Endothelial cell (in vitro differentiated cells): ENCODE data around the gene CPZ. TPM values are rescaled to one million over a fixed set of nuclear protein-coding genes. Genes with fewer than 3 reads are reported as not detected.

Source experiments
- DNase-seq: peaks from one replicate; pipeline ENCODE4 v3.0.0; 2021; ENCODE audit warnings: low spot score
- H3K27ac Mint-ChIP-seq: one replicate; pipeline ENCODE4 v1.8.0; 2021; ENCODE audit warnings: mixed read lengths, inconsistent platforms; ENCODE audit not compliant: unreplicated experiment
- H3K27me3 Mint-ChIP-seq: one replicate; pipeline ENCODE4 v1.8.0; 2021; ENCODE audit warnings: mild to moderate bottlenecking, moderate library complexity, mixed read lengths, inconsistent platforms; ENCODE audit not compliant: unreplicated experiment
- H3K36me3 Mint-ChIP-seq: one replicate; pipeline ENCODE4 v1.8.0; 2021; ENCODE audit warnings: mild to moderate bottlenecking, low read depth, mixed read lengths, inconsistent platforms; ENCODE audit not compliant: unreplicated experiment
- H3K4me1 Mint-ChIP-seq: one replicate; pipeline ENCODE4 v1.8.0; 2021; ENCODE audit warnings: mild to moderate bottlenecking, mixed read lengths, inconsistent platforms; ENCODE audit not compliant: unreplicated experiment
- H3K4me3 Mint-ChIP-seq: one replicate; pipeline ENCODE4 v1.8.0; 2021; ENCODE audit warnings: mild to moderate bottlenecking, mixed read lengths, inconsistent platforms; ENCODE audit not compliant: unreplicated experiment
- H3K9me3 Mint-ChIP-seq: one replicate; pipeline ENCODE4 v1.8.0; 2021; ENCODE audit warnings: mixed read lengths, inconsistent platforms; ENCODE audit not compliant: unreplicated experiment
- total RNA-seq: library from RNA; stranded (reverse); fragmentation: NEBNext Ultra II Directional; extraction: Animal tissue kit (Norgen Biotek cat#: 25700); gene quantifications from one replicate; pipeline ENCODE4 v1.2.1, GENCODE V29; 2021; ENCODE audit not compliant: unreplicated experiment
- TF ChIP-seq, protein P1 (sequence below): fragments of 200-600 bp; sonication (generic); IDR thresholded peaks from one replicate; pipeline ENCODE4 v1.5.0; 2021; ENCODE audit warnings: antibody characterized with exemption; ENCODE audit not compliant: unreplicated experiment

The CPZ gene
- total RNA-seq, 1 donor from 2014 or later, result 0.90 TPM

DNA sequence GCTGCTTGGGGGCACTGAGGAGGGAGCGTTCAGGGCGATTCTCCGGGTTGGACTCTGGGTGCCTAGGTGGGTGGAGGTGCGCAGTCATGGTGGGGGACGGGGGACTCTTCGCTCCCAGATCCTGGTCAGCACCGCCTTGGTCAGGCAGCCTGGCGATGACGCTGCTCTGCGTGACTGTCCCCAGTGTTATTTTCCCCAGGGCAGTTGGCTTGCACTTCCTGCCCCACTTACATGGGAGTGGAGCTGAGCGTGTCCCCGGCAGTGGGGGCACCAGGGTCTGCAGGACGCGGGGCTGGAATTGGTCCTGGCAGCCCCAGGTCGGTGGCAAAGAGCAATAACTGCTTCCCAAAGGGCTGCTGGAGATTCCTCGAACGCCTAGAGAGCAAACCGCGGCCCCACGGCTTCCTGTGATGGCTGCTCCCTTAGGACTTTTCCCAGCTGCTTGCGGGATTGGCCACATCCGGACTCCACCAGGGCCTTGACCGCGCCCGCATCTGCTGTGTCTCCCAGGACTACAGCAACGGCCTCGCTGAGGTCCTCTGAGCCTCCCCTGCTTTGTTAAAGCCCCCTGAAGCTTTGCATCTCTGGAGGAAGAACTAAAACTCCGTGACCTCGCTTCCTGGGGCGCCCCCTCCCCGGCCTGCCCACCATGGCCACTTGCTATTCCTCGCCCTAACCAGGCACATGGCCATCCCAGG lies 47.7 kb upstream of the CPZ start:
- H3K4me1 Mint-ChIP-seq, result peaks cover 23% of the 10 kb centered on the region
- no peak overlapping the region for H3K4me3 Mint-ChIP-seq
- peaks cover 4% of the 10 kb centered on the region for H3K36me3 Mint-ChIP-seq
- H3K27me3 Mint-ChIP-seq, result no peaks in the 10 kb centered on the region
- TF ChIP-seq, protein P1, sequence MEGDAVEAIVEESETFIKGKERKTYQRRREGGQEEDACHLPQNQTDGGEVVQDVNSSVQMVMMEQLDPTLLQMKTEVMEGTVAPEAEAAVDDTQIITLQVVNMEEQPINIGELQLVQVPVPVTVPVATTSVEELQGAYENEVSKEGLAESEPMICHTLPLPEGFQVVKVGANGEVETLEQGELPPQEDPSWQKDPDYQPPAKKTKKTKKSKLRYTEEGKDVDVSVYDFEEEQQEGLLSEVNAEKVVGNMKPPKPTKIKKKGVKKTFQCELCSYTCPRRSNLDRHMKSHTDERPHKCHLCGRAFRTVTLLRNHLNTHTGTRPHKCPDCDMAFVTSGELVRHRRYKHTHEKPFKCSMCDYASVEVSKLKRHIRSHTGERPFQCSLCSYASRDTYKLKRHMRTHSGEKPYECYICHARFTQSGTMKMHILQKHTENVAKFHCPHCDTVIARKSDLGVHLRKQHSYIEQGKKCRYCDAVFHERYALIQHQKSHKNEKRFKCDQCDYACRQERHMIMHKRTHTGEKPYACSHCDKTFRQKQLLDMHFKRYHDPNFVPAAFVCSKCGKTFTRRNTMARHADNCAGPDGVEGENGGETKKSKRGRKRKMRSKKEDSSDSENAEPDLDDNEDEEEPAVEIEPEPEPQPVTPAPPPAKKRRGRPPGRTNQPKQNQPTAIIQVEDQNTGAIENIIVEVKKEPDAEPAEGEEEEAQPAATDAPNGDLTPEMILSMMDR, result no peak
- no peaks in the 10 kb centered on the region for H3K9me3 Mint-ChIP-seq
- H3K27ac Mint-ChIP-seq, result no peak overlapping the region
- no peak for DNase-seq

DNA sequence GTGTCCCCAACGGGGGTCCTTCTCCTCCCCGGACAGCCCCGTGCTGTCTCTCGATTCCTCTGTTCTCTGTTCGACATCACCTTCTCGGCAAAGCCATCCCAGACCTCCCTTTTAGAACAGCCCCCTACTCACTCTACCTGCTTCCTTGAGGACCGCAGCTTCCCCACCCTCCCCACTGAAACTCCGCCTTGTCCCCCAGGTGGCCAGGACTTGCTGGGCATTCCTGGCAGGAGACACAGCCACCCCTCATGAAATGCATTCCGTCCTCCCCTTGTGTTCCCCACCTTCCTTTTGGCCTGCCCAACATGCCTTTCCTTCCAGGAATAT lies 47.2 kb upstream of the CPZ start:
- Mint-ChIP-seq H3K4me1 (peaks cover 21% of the 10 kb centered on the region), H3K4me3 (no peak overlapping the region), H3K27ac (no peak overlapping the region), H3K27me3 (no peaks in the 10 kb centered on the region), H3K36me3 (peaks cover 4% of the 10 kb centered on the region), H3K9me3 (no peaks in the 10 kb centered on the region)
- no peak for DNase-seq
- TF ChIP-seq, protein P1, result no peak

DNA sequence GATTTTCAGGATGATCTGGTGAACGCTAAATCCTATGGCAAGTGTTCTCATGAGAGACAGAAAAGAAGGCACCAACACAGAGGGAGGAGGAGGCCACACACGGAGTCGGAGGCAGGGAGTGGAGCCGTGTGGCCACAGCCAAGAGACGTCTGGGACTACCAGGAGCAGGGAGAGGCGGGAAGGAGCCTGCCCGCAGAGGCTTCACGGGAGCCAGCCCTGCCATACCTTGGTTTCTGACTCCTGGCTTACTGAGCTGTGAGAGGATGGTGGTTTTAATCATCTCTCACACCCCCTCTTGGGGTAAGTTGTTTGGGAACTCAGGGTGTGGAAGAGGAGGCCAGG lies 45.8 kb upstream of the CPZ start:
- no peak overlapping the region for H3K4me3 Mint-ChIP-seq
- H3K27ac Mint-ChIP-seq, result no peak overlapping the region
- H3K4me1 Mint-ChIP-seq, result peaks cover 21% of the 10 kb centered on the region
- H3K36me3 Mint-ChIP-seq, result peaks cover 4% of the 10 kb centered on the region
- no peaks in the 10 kb centered on the region for H3K27me3 Mint-ChIP-seq
- H3K9me3 Mint-ChIP-seq, result no peaks in the 10 kb centered on the region
- TF ChIP-seq, protein P1, result no peak
- DNase-seq, result no peak

DNA sequence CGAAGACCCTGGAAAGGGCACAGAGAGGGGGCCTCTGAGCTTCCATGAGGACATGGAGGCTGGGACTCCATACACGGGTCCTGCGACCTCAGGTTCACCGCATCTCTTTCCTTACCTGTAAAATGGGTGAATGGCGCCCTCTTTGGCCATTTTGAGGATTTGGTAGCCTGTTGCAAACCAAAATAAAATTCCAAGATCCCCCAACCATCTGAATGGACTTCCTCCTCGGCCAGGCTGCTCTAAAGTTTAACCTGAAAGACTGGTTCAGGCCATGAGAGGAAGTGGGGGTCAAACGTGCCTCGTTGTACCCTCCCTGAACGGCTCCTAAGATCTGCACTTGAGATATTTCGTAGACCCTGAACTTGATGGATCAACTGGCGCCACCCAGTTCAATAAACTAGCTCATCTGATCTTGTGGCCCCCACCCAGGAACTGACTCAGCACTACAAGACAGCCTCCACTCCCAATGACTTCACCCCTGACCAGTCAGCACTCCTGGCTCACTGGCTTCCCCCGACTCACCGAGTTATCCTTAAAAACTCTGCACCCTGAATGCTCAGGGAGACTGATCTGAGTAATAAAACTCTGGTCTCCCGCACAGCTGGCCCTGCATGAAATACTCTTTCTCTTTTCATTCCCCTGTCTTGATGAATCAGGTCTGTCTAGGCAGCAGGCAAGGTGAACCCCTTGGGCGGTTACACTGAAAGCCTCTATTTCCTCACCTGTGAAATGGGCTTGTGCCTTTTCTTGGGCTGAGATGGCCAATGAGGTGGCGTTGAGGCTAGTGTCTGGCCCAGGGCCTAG lies 45.3 kb upstream of the CPZ start:
- peaks cover 4% of the 10 kb centered on the region for H3K36me3 Mint-ChIP-seq
- H3K4me3 Mint-ChIP-seq, result no peak overlapping the region
- H3K27ac Mint-ChIP-seq, result no peak overlapping the region
- peaks cover 1% of the 10 kb centered on the region for H3K27me3 Mint-ChIP-seq
- peaks cover 21% of the 10 kb centered on the region for H3K4me1 Mint-ChIP-seq
- TF ChIP-seq, protein P1, result peak; percentile 56
- peak; percentile 39 for DNase-seq
- no peaks in the 10 kb centered on the region for H3K9me3 Mint-ChIP-seq
